ENCODE measurements around the gene FCRL1.

DNA sequence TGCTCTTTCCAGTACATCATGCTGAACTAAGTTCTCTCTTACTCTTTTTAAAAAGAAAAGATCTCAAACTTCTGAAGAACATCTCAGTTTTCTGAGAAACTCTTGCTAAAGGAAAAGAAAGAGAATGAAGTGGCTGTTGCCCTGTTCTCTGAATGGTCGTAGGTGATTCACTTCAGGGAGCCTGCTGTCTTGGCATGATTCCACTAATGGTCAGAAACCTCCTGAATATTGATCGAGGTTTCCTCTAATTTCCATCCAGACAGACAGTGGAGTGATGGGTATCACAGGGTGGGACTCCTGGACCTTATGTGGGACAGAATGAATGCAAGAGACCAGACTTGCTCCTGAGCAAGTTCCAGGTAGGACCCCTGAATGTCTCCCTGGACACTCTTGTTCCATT is 45.5 kb downstream of the FCRL1 start:
- TF ChIP-seq EP300 (IDR thresholded peaks at IDR 0.05; ENCODE audit: borderline replicate concordance in 1 of 2, control insufficient read depth in 1 of 2, low read depth in 2 of 2, low read length in 2 of 2) (no peak), ATF3 (IDR thresholded peaks at IDR 0.05; ENCODE audit: borderline replicate concordance, extremely low read depth, low read depth, low read length) (no peak), CTCF (IDR thresholded peaks at IDR 0.05 in 2 of 3, conservative IDR thresholded peaks at IDR 0.05 in 1 of 3; ENCODE audit: control insufficient read depth in 2 of 3, extremely low read depth in 1 of 3, insufficient read depth in 1 of 3, low read depth in 3 of 3, low read length in 3 of 3) (no peak), RFX5 (IDR thresholded peaks at IDR 0.05; ENCODE audit: low read depth, low read length) (no peak), JUNB (IDR thresholded peaks at IDR 0.05) (no peak), DPF2 (IDR thresholded peaks at IDR 0.05) (no peak), NFIC (IDR thresholded peaks at IDR 0.05; ENCODE audit: low read depth, low read length) (no peak), TCF12 (IDR thresholded peaks at IDR 0.05; ENCODE audit: low read depth, low read length) (no peak), POLR2AphosphoS5 (IDR thresholded peaks at IDR 0.05; ENCODE audit: low read length) (no peak)
